ENCODE results near the gene SERF2.

Gene SERF2

GRCh38 chr15:43762824-43763223, 29.3 kb upstream of the SERF2 start:
- no peak for TF ChIP-seq CTCF (conservative IDR thresholded peaks at IDR 0.05; ENCODE audit: low read depth)
- DNase-seq (ENCODE audit: low spot score) = no peak
- H3K27ac ChIP-seq = no peak overlapping the region
- POLR2A ChIA-PET (ENCODE audit: low non-redundant PET) = no interaction called here
- CTCF ChIA-PET = no interaction called here

- CTCF ChIA-PET = no interaction called here
Observed at GRCh38 chr15:43763819-43764446, 28.2 kb upstream of the SERF2 start.

GRCh38 chr15:43769584-43770228, 22.4 kb upstream of the SERF2 start:
- ChIA-PET CTCF (interaction anchor here (0.6 to 1.0 kb wide), 2 partner anchors 11 to 399 kb away, joined by 3 to 4 read pairs; partner anchors contain the start of genes TUBGCP4 and ZSCAN29), POLR2A (ENCODE audit: low non-redundant PET) (no interaction called here)
- TF ChIP-seq CTCF (conservative IDR thresholded peaks at IDR 0.05; ENCODE audit: low read depth) = peak; percentile 95
- H3K27ac ChIP-seq = no peak overlapping the region
- DNase-seq (ENCODE audit: low spot score) = peak; percentile 64

More at GRCh38 chr15:43763819-43764446, 28.2 kb upstream of the SERF2 start:
- no peak overlapping the region for H3K27ac ChIP-seq
- TF ChIP-seq CTCF (conservative IDR thresholded peaks at IDR 0.05; ENCODE audit: low read depth) = no peak
- no peak for DNase-seq (ENCODE audit: low spot score)
- POLR2A ChIA-PET (ENCODE audit: low non-redundant PET) = no interaction called here

GRCh38 chr15:43771816-43772215, 20.3 kb upstream of the SERF2 start:
- no peak for DNase-seq (ENCODE audit: low spot score)
- CTCF ChIA-PET = interaction anchor here (0.6 to 0.7 kb wide), 2 partner anchors 13 to 314 kb away, joined by 3 to 4 read pairs; no protein-coding TSS in a partner anchor
- no peak overlapping the region; the same call in 1 of the 2 replicates for H3K27ac ChIP-seq
- TF ChIP-seq CTCF (conservative IDR thresholded peaks at IDR 0.05; ENCODE audit: low read depth) = no peak
- POLR2A ChIA-PET (ENCODE audit: low non-redundant PET) = no interaction called here

GRCh38 chr15:43772624-43773023, 19.5 kb upstream of the SERF2 start:
- no peak for TF ChIP-seq CTCF (conservative IDR thresholded peaks at IDR 0.05; ENCODE audit: low read depth)
- ChIA-PET POLR2A (ENCODE audit: low non-redundant PET) (no interaction called here), CTCF (interaction anchor here (0.6 to 0.7 kb wide), 2 partner anchors 20 to 315 kb away, joined by 3 read pairs; no protein-coding TSS in a partner anchor)
- no peak overlapping the region for H3K27ac ChIP-seq
- DNase-seq (ENCODE audit: low spot score) = no peak

GRCh38 chr15:43774062-43774461, 18.1 kb upstream of the SERF2 start:
- CTCF ChIA-PET = no interaction called here
- peak overlapping the region; percentile 39 for H3K27ac ChIP-seq
- TF ChIP-seq CTCF (conservative IDR thresholded peaks at IDR 0.05; ENCODE audit: low read depth) = no peak
- no peak for DNase-seq (ENCODE audit: low spot score)
- POLR2A ChIA-PET (ENCODE audit: low non-redundant PET) = no interaction called here
